Activated CD8-positive, alpha-beta T cell treated with anti-CD3 and anti-CD28 coated beads for 36 hours (primary cell): ENCODE measurements around the gene MEGF10. TPM values are rescaled to one million over a fixed set of nuclear protein-coding genes. Genes with fewer than 3 reads are reported as not detected.
A peak's percentile ranks its signal among the peaks of the same experiment; 100 is the strongest.
"Not testable (repeated sequence)": the region's sequence is repeated elsewhere in the genome, so short reads cannot be mapped to it uniquely, and the experiment has no call there.

Source experiments
- ATAC-seq: fragments of 200-7000 bp; cut with Tn5 transposase; one replicate; pipeline ENCODE4 v1.10.0; 2021; ENCODE audit warnings: mild to moderate bottlenecking, moderate library complexity
- CTCF ChIA-PET: fragments of 350-600 bp; sonication (Branson Sonifier 250); formaldehyde crosslinking; loops from one replicate; lab custom pipeline; 2021; ENCODE audit warnings: antibody characterized with exemption; lab: Charles Lee
- POLR2A ChIA-PET: fragments of 350-600 bp; sonication (Branson Sonifier 250); formaldehyde crosslinking; loops from one replicate; lab custom pipeline; 2021; ENCODE audit warnings: antibody characterized with exemption; lab: Charles Lee
- DNase-seq: peaks from one replicate; pipeline ENCODE4 v3.0.0-alpha.2; 2020
- H3K27ac Mint-ChIP-seq: one replicate; pipeline ENCODE4 v1.8.0; 2021; ENCODE audit warnings: mild to moderate bottlenecking, mixed read lengths
- H3K27me3 Mint-ChIP-seq: one replicate; pipeline ENCODE4 v1.8.0; 2021; ENCODE audit warnings: mixed read lengths
- H3K36me3 Mint-ChIP-seq: one replicate; pipeline ENCODE4 v1.8.0; 2021; ENCODE audit warnings: low read depth, mixed read lengths
- H3K4me1 Mint-ChIP-seq: one replicate; pipeline ENCODE4 v1.8.0; 2021; ENCODE audit warnings: low read depth, mixed read lengths
- H3K4me3 Mint-ChIP-seq: one replicate; pipeline ENCODE4 v1.8.0; 2021; ENCODE audit warnings: mild to moderate bottlenecking, moderate library complexity, mixed read lengths
- H3K9me3 Mint-ChIP-seq: one replicate; pipeline ENCODE4 v1.8.0; 2021; ENCODE audit warnings: mixed read lengths
- intact Hi-C: fragments of 100-400 bp; cut with micrococcal nuclease; formaldehyde crosslinking; loops from one replicate; pipeline ENCODE4 v1.10.0; 2022
- total RNA-seq, 2 experiments: library from RNA; stranded (reverse); gene quantifications; one replicate each; pipeline ENCODE4 v1.2.3, GENCODE V29; 2021
- TF ChIP-seq, protein P1 (sequence below): fragments of 200-600 bp; IDR thresholded peaks from one replicate; pipeline ENCODE4 v1.8.0; 2022; ENCODE audit warnings: antibody characterized with exemption, mild to moderate bottlenecking

Gene MEGF10
- total RNA-seq, 2 experiments from 2014 or later, result not detected

- POLR2A ChIA-PET, result interaction anchor here (1.2 kb wide), 1 partner anchor 56 kb away, joined by 3 read pairs; no protein-coding TSS in a partner anchor
- Mint-ChIP-seq H3K9me3 (no peaks in the 10 kb centered on the region), H3K36me3 (no peaks in the 10 kb centered on the region), H3K4me1 (peaks cover 2% of the 10 kb centered on the region), H3K27ac (no peak overlapping the region), H3K4me3 (no peak overlapping the region), H3K27me3 (peaks cover 4% of the 10 kb centered on the region)
- TF ChIP-seq, protein P1, sequence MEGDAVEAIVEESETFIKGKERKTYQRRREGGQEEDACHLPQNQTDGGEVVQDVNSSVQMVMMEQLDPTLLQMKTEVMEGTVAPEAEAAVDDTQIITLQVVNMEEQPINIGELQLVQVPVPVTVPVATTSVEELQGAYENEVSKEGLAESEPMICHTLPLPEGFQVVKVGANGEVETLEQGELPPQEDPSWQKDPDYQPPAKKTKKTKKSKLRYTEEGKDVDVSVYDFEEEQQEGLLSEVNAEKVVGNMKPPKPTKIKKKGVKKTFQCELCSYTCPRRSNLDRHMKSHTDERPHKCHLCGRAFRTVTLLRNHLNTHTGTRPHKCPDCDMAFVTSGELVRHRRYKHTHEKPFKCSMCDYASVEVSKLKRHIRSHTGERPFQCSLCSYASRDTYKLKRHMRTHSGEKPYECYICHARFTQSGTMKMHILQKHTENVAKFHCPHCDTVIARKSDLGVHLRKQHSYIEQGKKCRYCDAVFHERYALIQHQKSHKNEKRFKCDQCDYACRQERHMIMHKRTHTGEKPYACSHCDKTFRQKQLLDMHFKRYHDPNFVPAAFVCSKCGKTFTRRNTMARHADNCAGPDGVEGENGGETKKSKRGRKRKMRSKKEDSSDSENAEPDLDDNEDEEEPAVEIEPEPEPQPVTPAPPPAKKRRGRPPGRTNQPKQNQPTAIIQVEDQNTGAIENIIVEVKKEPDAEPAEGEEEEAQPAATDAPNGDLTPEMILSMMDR, result peak; percentile 71
- intact Hi-C loops, result loop anchor here (2.0 kb wide), 1 partner anchor 657 kb away; no protein-coding TSS in a partner anchor
- CTCF ChIA-PET, result interaction anchor here (0.7 to 3.0 kb wide), 17 partner anchors 8 to 639 kb away, joined by 3 to 13 read pairs (median 4); partner anchors contain the start of gene MEGF10
- peak; percentile 80 for DNase-seq
- peak; percentile 80 for ATAC-seq
These were observed 23.4 kb downstream of the MEGF10 start for GRCh38 chr5:127313847-127314473.

- Mint-ChIP-seq H3K27ac (no peak overlapping the region), H3K9me3 (no peaks in the 10 kb centered on the region), H3K4me3 (no peak overlapping the region), H3K36me3 (no peaks in the 10 kb centered on the region), H3K4me1 (peaks cover 13% of the 10 kb centered on the region), H3K27me3 (peaks cover 4% of the 10 kb centered on the region)
- TF ChIP-seq, protein P1, result no peak
- DNase-seq, result no peak
- ATAC-seq, result no peak
- intact Hi-C loops, result no loop called here
- CTCF ChIA-PET, result interaction anchor here (0.7 to 1.5 kb wide), 6 partner anchors 9 to 658 kb away, joined by 3 to 5 read pairs (median 3); no protein-coding TSS in a partner anchor
- POLR2A ChIA-PET, result no interaction called here
These were observed 25.4 kb downstream of the MEGF10 start for GRCh38 chr5:127316011-127316410.

DNA sequence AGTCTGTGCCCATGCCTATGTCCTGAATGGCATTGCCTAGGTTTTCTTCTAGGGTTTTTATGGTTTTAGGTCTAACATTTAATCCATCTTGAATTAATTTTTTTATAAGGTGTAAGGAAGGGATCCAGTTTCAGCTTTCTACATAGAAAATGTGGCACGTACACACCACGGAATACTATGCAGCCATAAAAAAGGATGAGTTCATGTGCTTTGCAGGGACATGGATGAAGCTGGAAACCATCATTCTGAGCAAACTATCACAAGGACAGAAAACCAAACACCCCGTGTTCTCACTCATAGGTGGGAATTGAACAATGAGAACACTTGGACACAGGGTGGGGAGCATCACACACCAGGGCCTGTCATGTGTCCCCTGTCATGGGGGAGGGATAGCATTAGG lies 26.8 kb downstream of the MEGF10 start:
- H3K4me3 Mint-ChIP-seq, DNase-seq, H3K36me3 Mint-ChIP-seq, H3K27ac Mint-ChIP-seq, intact Hi-C loops, ATAC-seq, H3K27me3 Mint-ChIP-seq, H3K9me3 Mint-ChIP-seq: not testable (repeated sequence)
- ChIA-PET CTCF (interaction anchor here (1.1 to 1.4 kb wide), 2 partner anchors 10 to 25 kb away, joined by 3 to 5 read pairs; no protein-coding TSS in a partner anchor), POLR2A (interaction anchor here (1.0 kb wide), 1 partner anchor 745 kb away, joined by 3 read pairs; no protein-coding TSS in a partner anchor)
- peaks cover 20% of the 10 kb centered on the region for H3K4me1 Mint-ChIP-seq

DNA sequence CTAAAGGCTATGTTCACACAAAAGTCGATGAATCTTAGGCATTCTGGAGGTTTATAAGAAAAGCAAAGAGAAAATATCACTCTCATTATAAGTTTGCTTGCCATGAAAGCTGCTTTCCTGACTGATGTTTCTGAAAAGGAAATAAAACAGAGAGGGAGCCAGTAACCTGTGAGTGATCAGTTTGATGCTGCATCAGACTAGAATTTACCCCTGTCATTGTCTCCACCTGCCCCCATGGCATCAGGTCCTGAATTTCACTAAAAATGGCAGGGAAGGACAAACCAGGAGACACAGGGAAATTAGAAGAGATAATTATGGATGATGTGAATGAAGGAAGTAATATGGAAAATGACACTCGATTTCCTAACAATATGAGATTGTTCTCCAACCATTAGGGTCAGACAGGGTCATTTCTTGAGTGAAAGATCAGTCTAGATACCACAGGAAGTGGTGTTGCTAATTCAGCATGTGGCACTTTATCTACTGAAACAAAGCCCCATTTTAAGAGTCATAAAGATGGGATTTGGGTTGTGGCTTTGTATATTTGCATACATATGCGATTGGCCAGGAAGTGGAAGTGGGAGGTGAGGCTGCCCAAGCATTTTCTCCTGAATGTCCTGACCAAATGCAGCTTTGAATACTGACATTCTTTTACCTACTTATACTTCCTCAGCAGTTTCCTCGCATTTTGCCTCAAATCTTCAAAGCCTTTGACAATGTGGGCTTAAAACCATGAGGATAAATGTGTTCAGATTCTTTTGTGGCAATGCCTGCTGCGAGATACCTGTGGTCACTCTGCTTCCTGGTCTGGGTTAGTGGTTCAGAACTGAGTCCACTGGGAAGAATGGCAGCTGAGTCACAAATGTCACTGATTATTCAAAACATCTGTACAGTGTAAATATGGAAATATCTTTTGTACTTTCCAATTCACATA lies 29.7 kb downstream of the MEGF10 start:
- H3K27me3 Mint-ChIP-seq, result peaks cover 4% of the 10 kb centered on the region
- H3K9me3 Mint-ChIP-seq, result no peaks in the 10 kb centered on the region
- ChIA-PET POLR2A (no interaction called here), CTCF (interaction anchor here (1.0 kb wide), 1 partner anchor 172 kb away, joined by 3 read pairs; no protein-coding TSS in a partner anchor)
- H3K4me1 Mint-ChIP-seq, result peaks cover 19% of the 10 kb centered on the region
- DNase-seq (peak; percentile 41), ATAC-seq (peak; percentile 90)
- TF ChIP-seq, protein P1, result no peak
- H3K36me3 Mint-ChIP-seq, result no peaks in the 10 kb centered on the region
- intact Hi-C loops, result no loop called here
- H3K4me3 Mint-ChIP-seq, result no peak overlapping the region
- H3K27ac Mint-ChIP-seq, result peak overlapping the region; percentile 30

DNA sequence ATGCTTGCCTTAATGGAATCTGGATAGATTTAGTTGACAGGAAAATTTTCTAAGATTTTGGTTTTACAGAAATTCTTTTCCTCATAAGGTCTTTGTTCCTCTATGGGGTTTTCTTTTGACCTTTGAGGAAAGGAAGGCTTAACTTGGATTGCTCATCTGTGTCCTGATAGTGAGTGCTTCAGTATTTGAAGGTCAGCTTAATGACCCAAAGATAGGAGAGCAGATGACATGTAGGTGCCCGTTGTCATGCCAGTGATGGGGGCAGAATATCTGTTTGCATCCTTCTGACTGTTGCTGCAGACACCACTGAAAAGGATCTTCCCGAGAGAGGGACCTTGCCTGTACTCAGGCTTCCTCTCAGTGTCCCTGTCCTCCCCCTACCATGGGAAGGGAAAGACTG lies 30.9 kb downstream of the MEGF10 start:
- CTCF ChIA-PET, result interaction anchor here (1.0 kb wide), 1 partner anchor 171 kb away, joined by 3 read pairs; no protein-coding TSS in a partner anchor
- no peak overlapping the region for H3K4me3 Mint-ChIP-seq
- no peaks in the 10 kb centered on the region for H3K9me3 Mint-ChIP-seq
- TF ChIP-seq, protein P1, result no peak
- peaks cover 19% of the 10 kb centered on the region for H3K4me1 Mint-ChIP-seq
- ATAC-seq (no peak), DNase-seq (no peak)
- no peak overlapping the region for H3K27ac Mint-ChIP-seq
- POLR2A ChIA-PET, result no interaction called here
- no peaks in the 10 kb centered on the region for H3K36me3 Mint-ChIP-seq
- intact Hi-C loops, result no loop called here
- H3K27me3 Mint-ChIP-seq, result peaks cover 3% of the 10 kb centered on the region
